H9 (cell line): ENCODE measurements around the gene R3HDM2. TPM values are rescaled to one million over a fixed set of nuclear protein-coding genes. Genes with fewer than 3 reads are reported as not detected.

ENCODE experiments used
- DNase-seq: peaks from one replicate; pipeline ENCODE4 v3.0.0-alpha.2; 2017
- H2AFZ ChIP-seq: one replicate; pipeline ENCODE4 v1.6.1; 2013; ENCODE audit warnings: mild to moderate bottlenecking, low read length, control low read depth, moderate library complexity
- H2AK5ac ChIP-seq: 2 replicates; pipeline ENCODE4 v1.6.1; 2013; ENCODE audit warnings: low read length, control low read depth, mixed read lengths; ENCODE audit not compliant: insufficient read length
- H2BK120ac ChIP-seq: one replicate; pipeline ENCODE4 v1.6.1; 2013; ENCODE audit warnings: low read depth, mild to moderate bottlenecking, low read length, control low read depth, inconsistent platforms; ENCODE audit not compliant: poor library complexity, severe bottlenecking
- H2BK12ac ChIP-seq: 2 replicates; pipeline ENCODE4 v1.6.1; 2013; ENCODE audit warnings: low read length, control low read depth, mixed read lengths, low read depth; ENCODE audit not compliant: insufficient read length
- H2BK15ac ChIP-seq: 2 replicates; pipeline ENCODE4 v1.6.1; 2013; ENCODE audit warnings: low read depth, low read length, control low read depth
- H2BK20ac ChIP-seq: one replicate; pipeline ENCODE4 v1.6.1; 2013; ENCODE audit warnings: low read depth, mild to moderate bottlenecking, low read length, control low read depth, inconsistent platforms; ENCODE audit not compliant: poor library complexity, severe bottlenecking
- H2BK5ac ChIP-seq: 2 replicates; pipeline ENCODE4 v1.6.1; 2013; ENCODE audit warnings: low read length, control low read depth, mixed read lengths; ENCODE audit not compliant: insufficient read length
- H3K14ac ChIP-seq: 2 replicates; pipeline ENCODE4 v1.6.1; 2013; ENCODE audit warnings: low read length, control low read depth; ENCODE audit not compliant: insufficient read depth
- H3K18ac ChIP-seq: 2 replicates; pipeline ENCODE4 v1.6.1; 2013; ENCODE audit warnings: low read depth, mild to moderate bottlenecking, mixed read lengths, low read length, control low read depth; ENCODE audit not compliant: insufficient read length
- H3K23ac ChIP-seq: 2 replicates; pipeline ENCODE4 v1.6.1; 2013; ENCODE audit warnings: low read length, control low read depth, mixed read lengths, low read depth; ENCODE audit not compliant: insufficient read length
- H3K23me2 ChIP-seq: 2 replicates; pipeline ENCODE4 v1.6.1; 2013; ENCODE audit warnings: low read depth, mild to moderate bottlenecking, mixed read lengths, low read length, control low read depth; ENCODE audit not compliant: insufficient read length, poor library complexity, severe bottlenecking
- H3K27ac ChIP-seq: 2 replicates; pipeline ENCODE4 v1.5.1; 2013; ENCODE audit warnings: low read length, control low read depth, mixed read lengths, low read depth; ENCODE audit not compliant: insufficient read length
- H3K27me3 ChIP-seq: 2 replicates; pipeline ENCODE4 v1.6.1; 2013; ENCODE audit warnings: low read length, control low read depth, inconsistent platforms; ENCODE audit not compliant: insufficient read depth
- H3K4ac ChIP-seq: 2 replicates; pipeline ENCODE4 v1.6.1; 2013; ENCODE audit warnings: low read depth, mild to moderate bottlenecking, control low read depth, inconsistent platforms, low read length, moderate library complexity
- H3K4me1 ChIP-seq: 2 replicates; pipeline ENCODE4 v1.6.1; 2013; ENCODE audit warnings: low read length, control low read depth, inconsistent platforms; ENCODE audit not compliant: insufficient read depth
- H3K4me2 ChIP-seq: 2 replicates; pipeline ENCODE4 v1.6.1; 2013; ENCODE audit warnings: low read length, control low read depth, mixed read lengths; ENCODE audit not compliant: insufficient read length, insufficient read depth
- H3K56ac ChIP-seq: 2 replicates; pipeline ENCODE4 v1.6.1; 2013; ENCODE audit warnings: low read depth, mild to moderate bottlenecking, mixed read lengths, low read length, control low read depth; ENCODE audit not compliant: insufficient read length
- H3K79me1 ChIP-seq: 2 replicates; pipeline ENCODE4 v1.6.1; 2013; ENCODE audit warnings: low read depth, mild to moderate bottlenecking, moderate library complexity, low read length, control low read depth, inconsistent platforms; ENCODE audit not compliant: insufficient read depth, poor library complexity, severe bottlenecking
- H3K79me2 ChIP-seq: 2 replicates; pipeline ENCODE4 v1.6.1; 2013; ENCODE audit warnings: low read length, control low read depth, inconsistent platforms; ENCODE audit not compliant: insufficient read depth
- H3K9ac ChIP-seq: 2 replicates; pipeline ENCODE4 v1.6.1; 2013; ENCODE audit warnings: low read length, control low read depth, mixed read lengths; ENCODE audit not compliant: insufficient read length; ENCODE audit errors: extremely low read depth
- H3K9me3 ChIP-seq: one replicate; pipeline ENCODE4 v1.6.1; 2013; ENCODE audit warnings: low read depth, low read length, inconsistent platforms; ENCODE audit not compliant: control insufficient read depth
- H3T11ph ChIP-seq: one replicate; pipeline ENCODE4 v1.6.1; 2013; ENCODE audit warnings: mild to moderate bottlenecking, low read length, control low read depth, inconsistent platforms
- H4K20me1 ChIP-seq: one replicate; pipeline ENCODE4 v1.6.1; 2013; ENCODE audit not compliant: control insufficient read depth, insufficient read length, insufficient read depth
- H4K5ac ChIP-seq: 2 replicates; pipeline ENCODE4 v1.6.1; 2013; ENCODE audit warnings: low read depth, mild to moderate bottlenecking, mixed read lengths, low read length, control low read depth; ENCODE audit not compliant: insufficient read length
- H4K8ac ChIP-seq: replicated peaks from 2 replicates; pipeline ENCODE4 v1.6.1; 2013; ENCODE audit warnings: low read length, control low read depth, mixed read lengths, low read depth; ENCODE audit not compliant: insufficient read length
- H4K91ac ChIP-seq: 2 replicates; pipeline ENCODE4 v1.6.1; 2013; ENCODE audit warnings: low read depth, mild to moderate bottlenecking, moderate library complexity, mixed read lengths, low read length, control low read depth; ENCODE audit not compliant: insufficient read length
- H3K27ac Mint-ChIP-seq, 3 experiments: 2 replicates in 2 of 3; 3 replicates in 1 of 3; pipeline ENCODE4 v1.8.0; 2020 to 2021; ENCODE audit warnings: mixed read lengths in 3 of 3, mild to moderate bottlenecking in 1 of 3, moderate library complexity in 1 of 3
- H3K27me3 Mint-ChIP-seq: 2 replicates; pipeline ENCODE4 v1.8.0; 2021; ENCODE audit warnings: low read depth, mild to moderate bottlenecking, moderate library complexity, mixed read lengths
- H3K36me3 Mint-ChIP-seq, 3 experiments: 2 replicates in 2 of 3; 3 replicates in 1 of 3; pipeline ENCODE4 v1.8.0; 2020 to 2021; ENCODE audit warnings: low read depth in 3 of 3, mixed read lengths in 3 of 3; ENCODE audit not compliant: insufficient read depth in 1 of 3
- H3K4me1 Mint-ChIP-seq, 2 experiments: 2 replicates each; pipeline ENCODE4 v1.8.0; 2020; ENCODE audit warnings: mixed read lengths in 2 of 2
- H3K4me3 Mint-ChIP-seq, 2 experiments: 2 replicates in 1 of 2; 3 replicates in 1 of 2; pipeline ENCODE4 v1.8.0; 2020 to 2021; ENCODE audit warnings: mild to moderate bottlenecking in 2 of 2, mixed read lengths in 2 of 2, moderate library complexity in 1 of 2
- H3K9me3 Mint-ChIP-seq, 2 experiments: 2 replicates in 1 of 2; 3 replicates in 1 of 2; pipeline ENCODE4 v1.8.0; 2020; ENCODE audit warnings: mild to moderate bottlenecking in 2 of 2, mixed read lengths in 2 of 2, moderate library complexity in 1 of 2
- WGBS: extraction: QIAGEN DNeasy Blood & Tissue Kit; methylation state at CpG from one replicate; pipeline ENCODE4 v1.1.7; 2013; ENCODE audit warnings: missing lambda C conversion rate, low lambda C conversion rate, mixed read lengths; ENCODE audit not compliant: insufficient read length; ENCODE audit errors: extremely low coverage; 5-methylcytosine and 5-hydroxymethylcytosine counted together
- long read RNA-seq: library from polyadenylated mRNA; unstranded; transcript quantifications from one replicate; pipeline ENCODE4 v2.0.0, GENCODE V29; 2020
- total RNA-seq: library from RNA; stranded (reverse); gene quantifications from 2 replicates; pipeline ENCODE4 v1.2.1, GENCODE V29; 2021
- TF ChIP-seq, protein P1 (sequence below): fragments of 200-600 bp; sonication (generic); conservative IDR thresholded peaks from 3 replicates; pipeline ENCODE4 v1.8.0; 2021; ENCODE audit warnings: antibody characterized with exemption, mild to moderate bottlenecking

Gene R3HDM2
- total RNA-seq: 43.9 and 45.4 TPM in 2 replicates
- long read RNA-seq, full-length matches to known transcripts: 2 of 9 reads
- long read RNA-seq, partial matches to known transcripts: 2 of 9 reads
- long read RNA-seq, other reads (novel, unspliced or antisense): 5 of 9 reads

DNA sequence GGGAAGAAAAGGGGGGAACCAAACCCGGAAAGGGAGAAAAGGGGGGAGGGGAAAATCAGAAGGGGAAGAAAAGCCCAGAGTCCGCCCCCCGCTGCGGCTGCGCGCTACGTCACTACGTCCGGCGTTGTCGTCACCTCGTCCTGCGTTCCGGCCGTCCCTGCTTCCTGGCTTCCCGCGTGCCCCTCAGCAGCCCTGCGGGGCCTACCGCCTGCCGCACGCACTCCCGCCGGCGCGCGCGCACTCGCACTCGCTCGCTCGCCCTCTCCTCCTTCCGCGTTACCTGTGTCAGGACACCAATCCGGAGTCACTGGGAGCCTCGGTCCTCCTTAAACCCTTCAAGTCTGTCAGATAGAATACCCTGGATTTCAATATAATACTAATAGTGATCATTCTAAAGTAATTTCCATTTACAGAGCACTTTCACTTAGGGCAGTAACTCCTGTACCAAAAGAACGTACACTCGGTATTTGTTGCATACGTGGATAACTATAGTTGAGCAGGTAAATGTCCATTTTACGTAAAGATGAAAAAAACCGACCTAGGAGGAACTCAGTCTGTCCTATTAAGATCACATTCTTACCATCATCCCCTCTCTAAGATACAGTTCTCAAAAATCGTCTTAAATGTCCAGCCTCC lies at the start of gene R3HDM2:
R3HDM2 (minus strand) TSS at position 113 of the 636 bp plus-strand sequence. CDS start 120,615 bp downstream, outside the sequence.
- no peak within 1 kb of the TSS for H3T11ph ChIP-seq
- no peaks in the 10 kb centered on the region; a peak in 1 of 5 replicates for H3K9me3 Mint-ChIP-seq
- H2AFZ ChIP-seq: no peak within 1 kb of the TSS
- no peak within 1 kb of the TSS for H2BK15ac ChIP-seq
- H3K36me3 Mint-ChIP-seq: peaks cover 0 to 6% (median 0%) of the 10 kb centered on the region in 3 experiments; a peak in 2 of 7 replicates
- H2BK120ac ChIP-seq: no peak within 1 kb of the TSS
- no peak within 1 kb of the TSS for H2BK12ac ChIP-seq
- H3K23me2 ChIP-seq: peaks cover 8% of the 10 kb centered on the region
- H3K27me3 Mint-ChIP-seq: no peaks in the 10 kb centered on the region
- H3K4me3 Mint-ChIP-seq: peak within 1 kb of the TSS; percentile 90 to 99
- H3K9ac ChIP-seq: peak within 1 kb of the TSS; percentile 78
- no peak within 1 kb of the TSS; the same call in 1 of the 2 replicates for H3K4ac ChIP-seq
- H3K4me1 ChIP-seq: no peaks in the 10 kb centered on the region
- no peak within 1 kb of the TSS for H4K91ac ChIP-seq
- H3K56ac ChIP-seq: no peak within 1 kb of the TSS
- peak within 1 kb of the TSS; percentile 60; the same call in 1 of the 2 replicates for H3K14ac ChIP-seq
- H2BK20ac ChIP-seq: no peak within 1 kb of the TSS
- DNase-seq: peak; percentile 97
- no peaks in the 10 kb centered on the region for H3K79me1 ChIP-seq
- WGBS: no CpG with 5 or more reads among the region's 41 CpGs
- H3K27ac Mint-ChIP-seq: peak within 1 kb of the TSS; percentile 96 to 99 (median 96)
- H3K27ac ChIP-seq: no peak within 1 kb of the TSS
- no peaks in the 10 kb centered on the region for H4K20me1 ChIP-seq
- H4K8ac ChIP-seq: no peak within 1 kb of the TSS
- peak within 1 kb of the TSS; percentile 61 for H3K4me2 ChIP-seq
- H3K79me2 ChIP-seq: no peaks in the 10 kb centered on the region
- TF ChIP-seq, protein P1, sequence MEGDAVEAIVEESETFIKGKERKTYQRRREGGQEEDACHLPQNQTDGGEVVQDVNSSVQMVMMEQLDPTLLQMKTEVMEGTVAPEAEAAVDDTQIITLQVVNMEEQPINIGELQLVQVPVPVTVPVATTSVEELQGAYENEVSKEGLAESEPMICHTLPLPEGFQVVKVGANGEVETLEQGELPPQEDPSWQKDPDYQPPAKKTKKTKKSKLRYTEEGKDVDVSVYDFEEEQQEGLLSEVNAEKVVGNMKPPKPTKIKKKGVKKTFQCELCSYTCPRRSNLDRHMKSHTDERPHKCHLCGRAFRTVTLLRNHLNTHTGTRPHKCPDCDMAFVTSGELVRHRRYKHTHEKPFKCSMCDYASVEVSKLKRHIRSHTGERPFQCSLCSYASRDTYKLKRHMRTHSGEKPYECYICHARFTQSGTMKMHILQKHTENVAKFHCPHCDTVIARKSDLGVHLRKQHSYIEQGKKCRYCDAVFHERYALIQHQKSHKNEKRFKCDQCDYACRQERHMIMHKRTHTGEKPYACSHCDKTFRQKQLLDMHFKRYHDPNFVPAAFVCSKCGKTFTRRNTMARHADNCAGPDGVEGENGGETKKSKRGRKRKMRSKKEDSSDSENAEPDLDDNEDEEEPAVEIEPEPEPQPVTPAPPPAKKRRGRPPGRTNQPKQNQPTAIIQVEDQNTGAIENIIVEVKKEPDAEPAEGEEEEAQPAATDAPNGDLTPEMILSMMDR: no peak
- H3K18ac ChIP-seq: peak within 1 kb of the TSS; percentile 70
- no peak within 1 kb of the TSS for H4K5ac ChIP-seq
- H2AK5ac ChIP-seq: no peak within 1 kb of the TSS
- H2BK5ac ChIP-seq: no peak within 1 kb of the TSS
- peaks cover 24 to 36% of the 10 kb centered on the region in 2 experiments for H3K4me1 Mint-ChIP-seq
- no peaks in the 10 kb centered on the region for H3K27me3 ChIP-seq
- no peaks in the 10 kb centered on the region for H3K9me3 ChIP-seq
- no peak within 1 kb of the TSS for H3K23ac ChIP-seq
